ENCODE results near the gene FOXRED2.

FOXRED2 gene

DNA sequence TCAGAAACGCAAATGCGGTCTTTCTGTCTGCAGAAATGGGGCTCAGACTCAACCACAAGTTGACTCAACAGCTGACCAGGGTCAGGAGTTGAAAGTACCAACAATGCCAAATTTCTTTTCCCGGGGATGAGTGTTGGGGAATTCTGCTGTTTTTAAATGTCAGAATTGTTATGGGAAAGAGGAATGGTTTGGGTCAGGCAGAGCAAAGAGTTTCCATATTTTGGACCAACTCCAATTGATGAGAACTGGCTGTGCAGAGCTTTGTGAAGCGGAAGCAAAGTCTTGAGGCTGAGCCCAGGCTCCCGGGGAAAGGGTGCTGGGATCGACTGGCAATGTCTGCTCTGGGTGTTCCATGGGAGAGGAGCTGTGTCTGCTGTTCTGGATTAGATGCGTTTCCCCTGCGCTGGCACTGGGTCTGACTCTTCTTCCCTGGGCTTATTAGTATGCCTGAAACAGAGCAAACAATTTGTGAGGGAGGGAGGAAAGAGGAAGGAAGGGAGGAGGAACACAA, 61.6 kb downstream of the FOXRED2 start:
- ChIA-PET CTCF (interaction anchor here (0.9 to 1.6 kb wide), 2 partner anchors 26 to 34 kb away, joined by 3 to 7 read pairs; no protein-coding TSS in a partner anchor), POLR2A (interaction anchor here (0.7 to 0.8 kb wide), 2 partner anchors 62 to 99 kb away, joined by 3 to 4 read pairs; no protein-coding TSS in a partner anchor)
- DNase-seq (ENCODE audit: extremely low spot score), result no peak
- TF ChIP-seq, protein P1, sequence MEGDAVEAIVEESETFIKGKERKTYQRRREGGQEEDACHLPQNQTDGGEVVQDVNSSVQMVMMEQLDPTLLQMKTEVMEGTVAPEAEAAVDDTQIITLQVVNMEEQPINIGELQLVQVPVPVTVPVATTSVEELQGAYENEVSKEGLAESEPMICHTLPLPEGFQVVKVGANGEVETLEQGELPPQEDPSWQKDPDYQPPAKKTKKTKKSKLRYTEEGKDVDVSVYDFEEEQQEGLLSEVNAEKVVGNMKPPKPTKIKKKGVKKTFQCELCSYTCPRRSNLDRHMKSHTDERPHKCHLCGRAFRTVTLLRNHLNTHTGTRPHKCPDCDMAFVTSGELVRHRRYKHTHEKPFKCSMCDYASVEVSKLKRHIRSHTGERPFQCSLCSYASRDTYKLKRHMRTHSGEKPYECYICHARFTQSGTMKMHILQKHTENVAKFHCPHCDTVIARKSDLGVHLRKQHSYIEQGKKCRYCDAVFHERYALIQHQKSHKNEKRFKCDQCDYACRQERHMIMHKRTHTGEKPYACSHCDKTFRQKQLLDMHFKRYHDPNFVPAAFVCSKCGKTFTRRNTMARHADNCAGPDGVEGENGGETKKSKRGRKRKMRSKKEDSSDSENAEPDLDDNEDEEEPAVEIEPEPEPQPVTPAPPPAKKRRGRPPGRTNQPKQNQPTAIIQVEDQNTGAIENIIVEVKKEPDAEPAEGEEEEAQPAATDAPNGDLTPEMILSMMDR (IDR thresholded peaks at IDR 0.05; ENCODE audit: control extremely low read depth, extremely low read depth, low read depth, missing control alignments), result no peak

DNA sequence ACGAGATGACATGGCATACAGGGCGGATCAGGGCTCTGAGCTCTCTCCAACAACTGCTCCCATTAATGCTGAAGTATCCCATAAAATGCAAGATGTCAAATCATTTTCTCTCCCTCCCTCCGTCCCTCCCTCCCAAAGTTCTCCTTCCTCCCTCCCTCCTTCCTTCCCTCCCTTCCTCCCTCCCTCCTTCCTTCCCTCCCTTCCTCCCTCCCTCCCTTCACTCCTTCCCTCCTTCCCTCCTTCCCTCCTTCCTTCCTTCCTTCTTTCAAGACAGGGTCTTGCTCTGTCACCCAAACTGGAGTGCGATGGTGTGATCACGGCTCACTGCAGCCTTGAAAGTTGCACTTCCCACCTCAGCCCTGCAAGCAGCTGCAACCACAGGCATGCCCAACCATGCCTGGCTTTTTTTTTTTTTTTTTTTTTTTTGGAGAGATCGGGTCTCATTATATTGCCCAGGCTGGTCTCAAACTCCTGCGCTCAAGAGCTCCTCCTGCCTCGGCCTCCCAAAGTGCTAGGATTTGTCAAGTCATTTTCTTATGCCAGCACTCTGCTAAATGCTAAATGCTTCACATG, 63.6 kb downstream of the FOXRED2 start:
- no peak for DNase-seq (ENCODE audit: extremely low spot score)
- CTCF ChIA-PET, result interaction anchor here (1.1 to 1.2 kb wide), 2 partner anchors 12 to 142 kb away, joined by 3 to 4 read pairs; no protein-coding TSS in a partner anchor
- POLR2A ChIA-PET, result no interaction called here
- TF ChIP-seq, protein P1 (IDR thresholded peaks at IDR 0.05; ENCODE audit: control extremely low read depth, extremely low read depth, low read depth, missing control alignments), result no peak

DNA sequence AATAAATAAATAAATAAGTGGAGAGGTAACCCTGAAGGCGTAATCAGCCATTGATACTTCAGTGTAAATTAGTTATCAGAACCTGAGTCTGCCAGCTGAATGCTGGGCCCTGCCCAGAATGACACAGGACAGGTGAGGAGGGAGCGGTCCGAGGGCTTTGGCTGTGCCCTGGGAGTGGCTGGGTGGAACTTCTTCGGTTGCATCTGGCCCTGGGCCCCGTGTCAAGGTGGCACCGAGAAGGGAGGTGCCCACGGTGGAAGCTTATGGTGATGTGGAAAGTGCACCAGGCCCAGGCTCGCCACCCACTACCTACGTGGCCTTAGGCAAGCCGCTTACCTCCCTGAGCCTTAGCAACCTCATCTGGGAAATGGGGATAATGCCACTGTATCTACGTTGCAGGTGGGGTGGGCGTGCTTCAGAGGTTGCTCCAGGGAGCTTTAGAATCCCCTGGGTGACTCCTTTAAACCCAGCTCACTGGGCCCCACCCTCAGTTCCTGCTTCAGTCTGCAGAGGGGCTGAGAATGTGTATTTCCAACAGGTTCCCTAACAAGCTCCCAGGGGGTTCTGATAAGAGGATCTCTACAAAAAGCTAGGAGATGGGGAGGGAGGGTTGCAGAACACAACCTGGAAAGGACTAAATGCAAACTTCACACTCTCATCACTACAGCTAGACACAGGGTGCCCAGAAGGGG, 64.2 kb downstream of the FOXRED2 start:
- TF ChIP-seq, protein P1 (IDR thresholded peaks at IDR 0.05; ENCODE audit: control extremely low read depth, extremely low read depth, low read depth, missing control alignments), result no peak
- ChIA-PET POLR2A (no interaction called here), CTCF (interaction anchor here (1.1 to 1.7 kb wide), 4 partner anchors 10 to 142 kb away, joined by 3 to 5 read pairs (median 4); no protein-coding TSS in a partner anchor)
- no peak for DNase-seq (ENCODE audit: extremely low spot score)

DNA sequence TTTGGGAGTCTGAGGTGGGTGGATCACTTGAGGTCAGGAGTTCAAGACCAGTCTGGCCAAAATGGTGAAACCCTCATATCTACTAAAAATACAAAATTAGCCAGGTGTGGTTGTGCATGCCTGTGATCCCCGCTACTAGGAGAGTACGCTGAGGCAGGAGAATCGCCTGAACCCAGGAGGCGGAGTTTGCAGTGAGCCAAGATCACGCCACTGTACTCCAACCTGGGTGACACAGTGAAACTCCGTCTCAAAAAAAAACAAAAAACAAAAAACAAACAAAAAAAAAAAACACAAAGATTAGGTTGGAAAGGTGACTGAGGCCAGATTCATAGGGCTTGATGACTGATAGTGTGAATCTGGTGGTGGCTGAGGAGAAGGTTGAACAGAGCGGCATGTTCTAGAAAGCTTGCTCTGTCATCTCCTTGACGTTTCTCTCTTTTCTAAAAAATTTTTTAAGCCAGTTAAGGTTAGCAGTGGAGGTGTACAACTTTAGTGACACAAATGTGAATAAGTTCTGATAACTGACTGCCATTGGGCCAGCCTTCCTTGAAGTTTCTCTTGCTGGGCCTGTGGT, 66.3 kb downstream of the FOXRED2 start:
- TF ChIP-seq, protein P1 (IDR thresholded peaks at IDR 0.05; ENCODE audit: control extremely low read depth, extremely low read depth, low read depth, missing control alignments), result no peak
- CTCF ChIA-PET, result interaction anchor here (1.2 kb wide), 1 partner anchor 30 kb away, joined by 4 read pairs; no protein-coding TSS in a partner anchor
- POLR2A ChIA-PET, result no interaction called here
- no peak for DNase-seq (ENCODE audit: extremely low spot score)

DNA sequence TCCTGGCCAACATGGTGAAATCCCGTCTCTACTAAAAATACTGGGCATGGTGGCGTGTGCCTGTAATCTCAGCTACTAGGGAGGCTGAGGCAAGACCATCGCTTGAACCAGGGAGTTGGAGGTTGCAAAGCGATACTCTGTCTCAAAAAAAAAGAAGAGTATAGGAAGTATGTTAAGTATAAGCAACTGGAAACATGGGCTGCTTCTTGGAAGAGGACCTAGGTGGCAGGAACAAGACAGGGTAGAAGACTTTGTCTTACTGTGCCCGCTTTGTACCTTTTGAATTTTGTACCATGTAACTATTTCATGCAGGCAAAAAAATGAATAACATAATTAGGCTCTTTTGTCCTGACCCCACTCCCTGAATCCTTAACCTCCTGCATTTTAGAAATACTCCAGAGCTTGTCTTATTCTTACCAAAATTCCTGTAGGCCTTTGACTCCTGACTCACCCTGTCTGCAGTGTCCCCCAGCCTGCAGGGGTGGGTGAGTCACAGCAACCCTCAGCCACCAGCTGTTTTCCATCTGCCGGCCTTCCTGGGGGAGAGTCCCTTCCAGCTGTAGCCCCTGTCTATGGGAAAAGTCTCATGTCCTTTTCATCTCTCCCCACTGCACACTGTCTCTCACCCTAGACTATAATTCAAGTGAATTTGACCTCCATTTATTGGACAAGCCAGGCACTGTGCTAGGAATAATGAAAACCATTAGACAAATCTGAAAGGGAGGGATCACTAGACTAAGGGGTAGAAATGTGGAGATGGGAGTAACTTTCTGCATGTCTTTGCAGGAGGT, 67.2 kb downstream of the FOXRED2 start:
- TF ChIP-seq, protein P1 (IDR thresholded peaks at IDR 0.05; ENCODE audit: control extremely low read depth, extremely low read depth, low read depth, missing control alignments), result no peak
- CTCF ChIA-PET, result no interaction called here
- no peak for DNase-seq (ENCODE audit: extremely low spot score)
- POLR2A ChIA-PET, result interaction anchor here (0.5 kb wide), 1 partner anchor 13 kb away, joined by 8 read pairs; no protein-coding TSS in a partner anchor

Data from GM10248 (cell line).